Measurements from ENCODE around the gene TRIM37.

The TRIM37 gene

DNA sequence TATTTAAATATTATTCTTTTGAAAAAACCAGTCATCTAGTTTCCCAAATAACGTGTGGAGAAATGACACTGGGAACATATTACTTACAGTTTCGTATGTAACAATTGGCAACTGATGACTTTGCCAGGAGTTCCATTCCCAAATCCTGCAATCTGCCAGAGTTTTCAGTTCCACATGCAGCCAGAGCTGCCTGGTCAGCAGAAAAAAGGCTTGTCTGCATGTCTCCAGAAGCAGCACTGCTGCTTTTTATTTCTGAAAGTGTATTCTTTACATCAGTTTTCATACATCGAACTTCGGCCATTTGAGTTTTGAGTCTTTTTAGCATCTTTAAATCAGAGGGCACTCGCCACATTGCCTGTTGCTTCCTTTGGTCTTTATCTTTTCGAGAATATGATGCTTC lies 78.4 kb downstream of the TRIM37 start:
- TF ChIP-seq, protein P1, sequence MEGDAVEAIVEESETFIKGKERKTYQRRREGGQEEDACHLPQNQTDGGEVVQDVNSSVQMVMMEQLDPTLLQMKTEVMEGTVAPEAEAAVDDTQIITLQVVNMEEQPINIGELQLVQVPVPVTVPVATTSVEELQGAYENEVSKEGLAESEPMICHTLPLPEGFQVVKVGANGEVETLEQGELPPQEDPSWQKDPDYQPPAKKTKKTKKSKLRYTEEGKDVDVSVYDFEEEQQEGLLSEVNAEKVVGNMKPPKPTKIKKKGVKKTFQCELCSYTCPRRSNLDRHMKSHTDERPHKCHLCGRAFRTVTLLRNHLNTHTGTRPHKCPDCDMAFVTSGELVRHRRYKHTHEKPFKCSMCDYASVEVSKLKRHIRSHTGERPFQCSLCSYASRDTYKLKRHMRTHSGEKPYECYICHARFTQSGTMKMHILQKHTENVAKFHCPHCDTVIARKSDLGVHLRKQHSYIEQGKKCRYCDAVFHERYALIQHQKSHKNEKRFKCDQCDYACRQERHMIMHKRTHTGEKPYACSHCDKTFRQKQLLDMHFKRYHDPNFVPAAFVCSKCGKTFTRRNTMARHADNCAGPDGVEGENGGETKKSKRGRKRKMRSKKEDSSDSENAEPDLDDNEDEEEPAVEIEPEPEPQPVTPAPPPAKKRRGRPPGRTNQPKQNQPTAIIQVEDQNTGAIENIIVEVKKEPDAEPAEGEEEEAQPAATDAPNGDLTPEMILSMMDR (IDR thresholded peaks at IDR 0.05; ENCODE audit: extremely low read depth, insufficient read depth, missing control alignments): no peak
- in situ Hi-C loops (cut with MboI; ENCODE audit: low pct_unique_long_range_greater_than_20kb, low sequenced_read_pairs, unreplicated experiment): no loop called here
- no peak for DNase-seq (ENCODE audit: low spot score)

DNA sequence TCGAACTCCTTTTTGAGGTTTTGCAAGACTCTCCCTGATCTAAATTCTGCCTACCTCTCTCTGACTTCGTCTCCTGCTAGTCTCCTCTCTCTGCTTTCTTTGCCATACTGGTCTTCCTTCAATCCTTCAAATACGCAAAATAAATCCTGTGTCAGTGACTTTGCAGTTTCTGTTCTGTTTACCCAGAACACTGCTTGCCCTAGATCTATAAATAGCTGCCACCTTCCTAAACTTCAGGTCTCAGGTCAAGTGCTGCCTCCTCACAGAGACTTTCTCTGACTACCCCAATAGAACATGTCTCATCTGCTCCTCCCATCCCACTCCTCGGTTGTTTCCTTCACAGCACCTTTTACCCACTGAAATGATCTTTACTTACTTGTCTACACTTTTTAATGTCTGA lies 78.9 kb downstream of the TRIM37 start:
- in situ Hi-C loops (cut with MboI; ENCODE audit: low pct_unique_long_range_greater_than_20kb, low sequenced_read_pairs, unreplicated experiment): no loop called here
- TF ChIP-seq, protein P1 (IDR thresholded peaks at IDR 0.05; ENCODE audit: extremely low read depth, insufficient read depth, missing control alignments): no peak
- DNase-seq (ENCODE audit: low spot score): no peak

DNA sequence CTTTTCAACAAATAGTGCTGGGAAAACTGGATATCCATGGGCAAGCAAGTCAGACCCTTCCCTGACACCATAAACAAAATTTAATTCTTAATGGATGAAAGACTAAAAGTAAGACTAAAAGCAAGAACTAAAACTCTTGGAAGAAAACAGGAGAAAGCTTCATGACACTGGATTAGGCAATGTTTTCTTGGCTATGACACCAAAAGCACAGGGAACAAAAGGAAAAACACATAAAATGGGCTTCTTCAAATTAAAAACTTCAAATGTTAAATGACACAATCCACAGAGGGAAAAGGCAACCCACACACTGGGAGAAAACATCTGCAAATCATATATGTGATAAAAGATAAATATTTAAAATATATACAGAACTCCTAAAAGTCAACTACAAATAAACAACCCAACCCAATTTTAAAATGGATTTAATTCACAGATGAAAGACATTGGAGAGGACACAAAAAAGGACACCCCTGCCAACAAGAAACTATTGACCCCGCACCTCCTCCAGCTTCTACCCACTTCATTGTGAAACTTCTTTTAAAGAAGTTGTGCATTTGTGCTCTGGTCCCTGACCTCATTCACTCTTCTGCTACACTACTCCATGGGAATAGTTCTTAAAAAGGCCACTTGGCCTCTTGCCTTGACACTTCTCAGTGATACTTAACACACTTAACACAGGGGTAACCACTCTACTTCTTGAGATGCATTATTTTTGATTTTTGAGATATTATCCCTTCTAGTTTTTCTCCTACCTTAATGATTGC lies 80.3 kb downstream of the TRIM37 start:
- in situ Hi-C loops (cut with MboI; ENCODE audit: low pct_unique_long_range_greater_than_20kb, low sequenced_read_pairs, unreplicated experiment): no loop called here
- DNase-seq (ENCODE audit: low spot score): no peak

DNA sequence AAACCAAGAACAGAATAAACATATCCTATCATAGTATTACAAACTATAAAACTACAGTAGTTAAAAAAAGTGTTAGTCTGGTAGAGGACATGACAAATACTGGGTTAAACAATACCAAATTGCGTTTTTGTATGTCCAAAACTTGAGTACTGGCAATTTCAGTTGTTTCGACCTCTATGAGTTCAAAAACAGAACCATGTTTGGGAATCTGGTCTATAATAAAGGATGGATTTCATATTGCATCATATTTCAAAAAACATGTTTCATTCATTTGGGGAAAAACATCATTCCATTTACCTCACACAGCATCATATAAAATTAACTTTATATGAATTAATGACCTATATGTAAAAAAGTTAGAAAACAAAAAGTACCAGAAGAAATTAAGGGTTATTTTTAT lies 81.8 kb downstream of the TRIM37 start:
- TF ChIP-seq, protein P1 (IDR thresholded peaks at IDR 0.05; ENCODE audit: extremely low read depth, insufficient read depth, missing control alignments): no peak
- no peak for DNase-seq (ENCODE audit: low spot score)
- in situ Hi-C loops (cut with MboI; ENCODE audit: low pct_unique_long_range_greater_than_20kb, low sequenced_read_pairs, unreplicated experiment): loop anchor here (25.0 kb wide), 1 partner anchor 438 kb away; no protein-coding TSS in a partner anchor

More for the DNA sequence above, 80.3 kb downstream of the TRIM37 start:
- TF ChIP-seq, protein P1 (IDR thresholded peaks at IDR 0.05; ENCODE audit: extremely low read depth, insufficient read depth, missing control alignments): no peak

DNA sequence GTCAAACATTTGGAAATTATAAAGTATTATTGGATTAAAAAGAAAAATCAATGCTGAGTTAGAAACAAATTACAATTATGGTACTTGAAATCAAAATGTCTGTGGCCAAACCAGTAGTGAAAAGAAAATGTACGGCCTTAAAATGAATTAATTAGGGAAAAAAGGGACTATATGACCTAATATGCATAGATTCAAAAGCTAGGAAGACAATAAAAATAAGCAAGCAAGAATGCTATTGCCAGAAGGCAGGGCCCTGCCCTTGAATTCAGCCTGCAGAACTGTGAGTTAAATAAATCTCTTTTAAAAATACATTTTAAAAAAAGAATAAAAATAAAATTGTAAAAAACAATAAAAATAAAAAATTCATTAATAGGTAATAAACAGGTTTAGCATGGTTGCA lies 88.7 kb downstream of the TRIM37 start:
- TF ChIP-seq, protein P1 (IDR thresholded peaks at IDR 0.05; ENCODE audit: extremely low read depth, insufficient read depth, missing control alignments): no peak
- no peak for DNase-seq (ENCODE audit: low spot score)
- in situ Hi-C loops (cut with MboI; ENCODE audit: low pct_unique_long_range_greater_than_20kb, low sequenced_read_pairs, unreplicated experiment): loop anchor here (25.0 kb wide), 1 partner anchor 431 kb away; no protein-coding TSS in a partner anchor

DNA sequence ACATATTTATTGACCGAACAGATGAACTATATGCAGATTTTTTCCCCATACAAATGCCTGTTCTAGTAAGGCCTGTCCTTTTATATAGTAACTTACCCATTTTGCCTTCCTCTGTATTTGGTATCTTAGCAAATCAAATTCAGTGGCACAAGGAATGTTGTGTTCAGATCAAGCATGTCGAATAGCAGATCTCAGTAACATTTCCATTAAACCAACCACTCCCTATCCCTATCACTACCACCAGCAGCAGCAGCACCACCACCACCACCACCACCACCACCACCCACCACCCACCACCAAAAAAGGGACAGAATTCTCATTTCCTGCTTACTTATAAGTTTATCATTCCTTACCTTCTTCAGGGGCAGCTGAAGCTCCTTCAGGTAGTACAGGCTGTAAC lies 94.7 kb downstream of the TRIM37 start:
- DNase-seq (ENCODE audit: low spot score): no peak
- TF ChIP-seq, protein P1 (IDR thresholded peaks at IDR 0.05; ENCODE audit: extremely low read depth, insufficient read depth, missing control alignments): no peak
- in situ Hi-C loops (cut with MboI; ENCODE audit: low pct_unique_long_range_greater_than_20kb, low sequenced_read_pairs, unreplicated experiment): loop anchor here (25.0 kb wide), 1 partner anchor 425 kb away; no protein-coding TSS in a partner anchor
